Measurements from ENCODE around the gene ADGRL1.

Gene ADGRL1

DNA sequence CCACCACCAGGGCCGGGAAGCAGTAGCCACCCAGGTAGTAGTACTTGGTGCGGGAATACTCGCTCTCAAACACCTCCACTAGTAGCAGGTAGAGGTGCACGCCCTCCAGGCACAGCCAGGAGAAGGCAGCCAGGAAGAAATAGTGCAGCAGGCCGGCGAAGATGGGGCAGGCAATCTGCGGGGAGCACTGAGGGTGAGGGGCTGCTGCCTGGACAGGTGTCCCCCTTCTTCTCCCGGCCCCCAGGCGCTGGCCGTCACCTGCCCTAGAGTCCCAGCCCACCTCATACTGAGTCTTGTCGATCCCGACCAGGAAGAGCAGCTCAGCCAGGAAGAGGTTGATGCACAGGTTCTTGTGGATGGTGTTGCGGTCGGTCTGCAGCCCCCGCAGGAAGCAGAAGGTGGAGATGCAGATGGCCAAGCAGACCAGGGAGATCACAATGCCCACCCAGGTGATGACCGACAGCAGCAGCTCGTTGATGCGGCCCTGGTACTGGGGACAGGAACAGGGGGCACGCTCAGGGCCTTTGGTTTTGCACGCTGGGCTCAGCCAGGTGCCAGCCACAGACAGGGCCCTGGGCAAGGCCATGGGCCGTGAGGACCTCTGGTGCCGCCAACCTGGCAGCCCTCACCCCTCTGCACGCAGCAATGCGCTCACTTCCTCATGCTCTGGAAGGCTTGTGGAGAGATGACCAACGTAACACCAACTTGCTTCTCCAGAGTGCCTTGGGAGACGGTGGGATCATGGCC, 48.8 kb downstream of the ADGRL1 start:
- Histone ChIP-seq H3K79me2 (ENCODE audit: control insufficient read depth, low read length) (no peaks in the 10 kb centered on the region), H3F3A (ENCODE audit: control insufficient read depth, insufficient read depth) (no peaks in the 10 kb centered on the region), H3K27ac (ENCODE audit: low read depth, low read length) (no peak overlapping the region), H3K36me3 (ENCODE audit: control insufficient read depth, low read length) (no peaks in the 10 kb centered on the region), H3K4me1 (ENCODE audit: control insufficient read depth, low read length) (no peaks in the 10 kb centered on the region), H3K9me2 (replicated peaks; ENCODE audit: control insufficient read depth, low read length) (no peaks in the 10 kb centered on the region), H3K4me3 (ENCODE audit: low read length) (no peak overlapping the region), H3K4me2 (ENCODE audit: low read length) (no peak overlapping the region), H4K20me1 (ENCODE audit: control insufficient read depth, insufficient read depth, low read depth, low read length) (no peaks in the 10 kb centered on the region), H3K27me3 (ENCODE audit: control insufficient read depth, low read length) (no peaks in the 10 kb centered on the region), H3K9me3 (ENCODE audit: control insufficient read depth, insufficient read depth, low read length) (no peaks in the 10 kb centered on the region)
- TF ChIP-seq, protein P1, sequence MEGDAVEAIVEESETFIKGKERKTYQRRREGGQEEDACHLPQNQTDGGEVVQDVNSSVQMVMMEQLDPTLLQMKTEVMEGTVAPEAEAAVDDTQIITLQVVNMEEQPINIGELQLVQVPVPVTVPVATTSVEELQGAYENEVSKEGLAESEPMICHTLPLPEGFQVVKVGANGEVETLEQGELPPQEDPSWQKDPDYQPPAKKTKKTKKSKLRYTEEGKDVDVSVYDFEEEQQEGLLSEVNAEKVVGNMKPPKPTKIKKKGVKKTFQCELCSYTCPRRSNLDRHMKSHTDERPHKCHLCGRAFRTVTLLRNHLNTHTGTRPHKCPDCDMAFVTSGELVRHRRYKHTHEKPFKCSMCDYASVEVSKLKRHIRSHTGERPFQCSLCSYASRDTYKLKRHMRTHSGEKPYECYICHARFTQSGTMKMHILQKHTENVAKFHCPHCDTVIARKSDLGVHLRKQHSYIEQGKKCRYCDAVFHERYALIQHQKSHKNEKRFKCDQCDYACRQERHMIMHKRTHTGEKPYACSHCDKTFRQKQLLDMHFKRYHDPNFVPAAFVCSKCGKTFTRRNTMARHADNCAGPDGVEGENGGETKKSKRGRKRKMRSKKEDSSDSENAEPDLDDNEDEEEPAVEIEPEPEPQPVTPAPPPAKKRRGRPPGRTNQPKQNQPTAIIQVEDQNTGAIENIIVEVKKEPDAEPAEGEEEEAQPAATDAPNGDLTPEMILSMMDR (IDR thresholded peaks at IDR 0.05; ENCODE audit: low read depth, low read length, poor library complexity, severe bottlenecking), result no peak
- TF ChIP-seq EZH2phosphoT487 (IDR thresholded peaks at IDR 0.05; ENCODE audit: borderline replicate concordance, low read length), result no peak

DNA sequence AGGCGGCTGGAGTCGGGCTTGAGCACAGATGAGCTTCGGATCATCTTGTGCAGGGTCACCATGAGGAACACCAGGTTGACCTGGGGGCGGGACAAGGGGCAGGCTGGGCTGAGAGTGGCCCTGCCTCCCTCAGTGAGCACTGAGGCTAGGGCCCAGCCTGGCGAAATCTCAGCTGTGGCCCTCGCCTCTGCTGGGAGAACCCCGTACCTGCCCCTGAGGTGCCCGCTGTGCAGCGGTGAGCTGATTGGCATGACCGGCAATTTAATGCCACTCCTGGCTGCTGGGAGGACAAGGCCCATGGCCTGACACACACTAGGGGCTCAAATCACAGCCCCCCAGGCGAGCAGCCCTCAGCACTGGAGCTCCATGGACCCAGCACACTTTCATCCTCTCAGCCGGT, 49.8 kb downstream of the ADGRL1 start:
- no peak overlapping the region for H3K27ac ChIP-seq (ENCODE audit: low read depth, low read length)
- no peaks in the 10 kb centered on the region for H3K36me3 ChIP-seq (ENCODE audit: control insufficient read depth, low read length)
- H4K20me1 ChIP-seq (ENCODE audit: control insufficient read depth, insufficient read depth, low read depth, low read length), result no peaks in the 10 kb centered on the region
- no peaks in the 10 kb centered on the region for H3K27me3 ChIP-seq (ENCODE audit: control insufficient read depth, low read length)
- TF ChIP-seq, protein P1 (IDR thresholded peaks at IDR 0.05; ENCODE audit: low read depth, low read length, poor library complexity, severe bottlenecking), result no peak
- TF ChIP-seq EZH2phosphoT487 (IDR thresholded peaks at IDR 0.05; ENCODE audit: borderline replicate concordance, low read length), result no peak
- no peaks in the 10 kb centered on the region for H3K9me2 ChIP-seq (replicated peaks; ENCODE audit: control insufficient read depth, low read length)
- no peak overlapping the region for H3K4me3 ChIP-seq (ENCODE audit: low read length)
- no peaks in the 10 kb centered on the region for H3K4me1 ChIP-seq (ENCODE audit: control insufficient read depth, low read length)
- H3K4me2 ChIP-seq (ENCODE audit: low read length), result no peak overlapping the region
- H3K9me3 ChIP-seq (ENCODE audit: control insufficient read depth, insufficient read depth, low read length), result no peaks in the 10 kb centered on the region
- H3K79me2 ChIP-seq (ENCODE audit: control insufficient read depth, low read length), result no peaks in the 10 kb centered on the region
- H3F3A ChIP-seq (ENCODE audit: control insufficient read depth, insufficient read depth), result no peaks in the 10 kb centered on the region

DNA sequence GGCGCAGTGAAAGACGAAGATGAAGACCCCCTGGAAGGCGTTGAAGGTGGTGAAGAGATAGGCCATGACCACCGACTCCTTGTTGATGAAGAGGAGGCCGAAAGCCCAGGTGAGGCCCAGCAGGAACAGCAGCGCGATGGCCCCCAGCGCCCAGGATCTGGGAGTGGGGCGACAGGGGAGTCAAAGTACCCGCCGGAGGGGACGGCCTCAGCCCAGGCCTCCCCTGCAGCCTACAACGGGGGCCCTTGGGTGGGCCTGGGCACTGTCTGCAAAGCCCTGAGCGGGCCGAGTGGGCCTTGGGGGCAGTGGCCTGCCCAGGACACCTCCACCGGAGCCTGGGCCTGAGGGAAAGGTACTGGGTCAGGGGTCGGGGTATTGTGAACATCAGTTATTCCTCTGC, 50.6 kb downstream of the ADGRL1 start:
- Histone ChIP-seq H3K4me1 (ENCODE audit: control insufficient read depth, low read length) (no peaks in the 10 kb centered on the region), H3K36me3 (ENCODE audit: control insufficient read depth, low read length) (no peaks in the 10 kb centered on the region)

More for the DNA sequence above, 50.6 kb downstream of the ADGRL1 start:
- no peaks in the 10 kb centered on the region for H3F3A ChIP-seq (ENCODE audit: control insufficient read depth, insufficient read depth)
- no peaks in the 10 kb centered on the region for H4K20me1 ChIP-seq (ENCODE audit: control insufficient read depth, insufficient read depth, low read depth, low read length)
- no peak overlapping the region for H3K4me2 ChIP-seq (ENCODE audit: low read length)
- no peak for TF ChIP-seq EZH2phosphoT487 (IDR thresholded peaks at IDR 0.05; ENCODE audit: borderline replicate concordance, low read length)
- TF ChIP-seq, protein P1 (IDR thresholded peaks at IDR 0.05; ENCODE audit: low read depth, low read length, poor library complexity, severe bottlenecking), result no peak
- H3K79me2 ChIP-seq (ENCODE audit: control insufficient read depth, low read length), result no peaks in the 10 kb centered on the region
- H3K27ac ChIP-seq (ENCODE audit: low read depth, low read length), result no peak overlapping the region
- no peaks in the 10 kb centered on the region for H3K9me3 ChIP-seq (ENCODE audit: control insufficient read depth, insufficient read depth, low read length)
- H3K27me3 ChIP-seq (ENCODE audit: control insufficient read depth, low read length), result no peaks in the 10 kb centered on the region
- H3K4me3 ChIP-seq (ENCODE audit: low read length), result no peak overlapping the region
- H3K9me2 ChIP-seq (replicated peaks; ENCODE audit: control insufficient read depth, low read length), result no peaks in the 10 kb centered on the region

Measured in DOHH2 (cell line).